Measurements from ENCODE around the gene COQ5.
A peak's percentile ranks its signal among the peaks of the same experiment; 100 is the strongest.

The COQ5 gene

GRCh38 chr12:120534703-120535655 is 6.0 kb upstream of the COQ5 start (continued):
- TF ChIP-seq HOXC10 (CRISPR knock-in tag; IDR thresholded peaks at IDR 0.05): no peak
- TF ChIP-seq, protein P1, sequence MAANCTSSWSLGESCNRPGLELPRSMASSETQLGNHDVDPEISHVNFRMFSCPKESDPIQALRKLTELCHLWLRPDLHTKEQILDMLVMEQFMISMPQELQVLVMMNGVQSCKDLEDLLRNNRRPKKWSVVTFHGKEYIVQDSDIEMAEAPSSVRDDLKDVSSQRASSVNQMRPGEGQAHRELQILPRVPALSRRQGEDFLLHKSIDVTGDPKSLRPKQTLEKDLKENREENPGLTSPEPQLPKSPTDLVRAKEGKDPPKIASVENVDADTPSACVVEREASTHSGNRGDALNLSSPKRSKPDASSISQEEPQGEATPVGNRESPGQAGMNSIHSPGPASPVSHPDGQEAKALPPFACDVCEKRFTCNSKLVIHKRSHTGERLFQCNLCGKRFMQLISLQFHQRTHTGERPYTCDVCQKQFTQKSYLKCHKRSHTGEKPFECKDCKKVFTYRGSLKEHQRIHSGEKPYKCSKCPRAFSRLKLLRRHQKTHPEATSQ (tag by site-specific recombination; IDR thresholded peaks at IDR 0.05): no peak
- no peak for TF ChIP-seq ZNF416 (tag by site-specific recombination; IDR thresholded peaks at IDR 0.05)
- TF ChIP-seq, protein P2, sequence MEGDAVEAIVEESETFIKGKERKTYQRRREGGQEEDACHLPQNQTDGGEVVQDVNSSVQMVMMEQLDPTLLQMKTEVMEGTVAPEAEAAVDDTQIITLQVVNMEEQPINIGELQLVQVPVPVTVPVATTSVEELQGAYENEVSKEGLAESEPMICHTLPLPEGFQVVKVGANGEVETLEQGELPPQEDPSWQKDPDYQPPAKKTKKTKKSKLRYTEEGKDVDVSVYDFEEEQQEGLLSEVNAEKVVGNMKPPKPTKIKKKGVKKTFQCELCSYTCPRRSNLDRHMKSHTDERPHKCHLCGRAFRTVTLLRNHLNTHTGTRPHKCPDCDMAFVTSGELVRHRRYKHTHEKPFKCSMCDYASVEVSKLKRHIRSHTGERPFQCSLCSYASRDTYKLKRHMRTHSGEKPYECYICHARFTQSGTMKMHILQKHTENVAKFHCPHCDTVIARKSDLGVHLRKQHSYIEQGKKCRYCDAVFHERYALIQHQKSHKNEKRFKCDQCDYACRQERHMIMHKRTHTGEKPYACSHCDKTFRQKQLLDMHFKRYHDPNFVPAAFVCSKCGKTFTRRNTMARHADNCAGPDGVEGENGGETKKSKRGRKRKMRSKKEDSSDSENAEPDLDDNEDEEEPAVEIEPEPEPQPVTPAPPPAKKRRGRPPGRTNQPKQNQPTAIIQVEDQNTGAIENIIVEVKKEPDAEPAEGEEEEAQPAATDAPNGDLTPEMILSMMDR (tag by site-specific recombination; IDR thresholded peaks at IDR 0.05): peak; percentile 46; the same call in 1 of the 2 replicates
- TF ChIP-seq ZXDB (tag by site-specific recombination; IDR thresholded peaks at IDR 0.05): peak; percentile 92
- no peak; the same call in 1 of the 2 replicates for TF ChIP-seq ZBTB21 (tag by site-specific recombination; IDR thresholded peaks at IDR 0.05)
- no peak for TF ChIP-seq MYNN (tag by site-specific recombination; IDR thresholded peaks at IDR 0.05; ENCODE audit: borderline replicate concordance)
- TF ChIP-seq ZEB2 (tag by site-specific recombination; IDR thresholded peaks at IDR 0.05): peak; percentile 63; the same call in 1 of the 2 replicates
- peak; percentile 27; the same call in 1 of the 2 replicates for TF ChIP-seq ZNF394 (tag by site-specific recombination; IDR thresholded peaks at IDR 0.05; ENCODE audit: borderline replicate concordance)
- TF ChIP-seq ZFP37 (tag by site-specific recombination; IDR thresholded peaks at IDR 0.05): peak; percentile 52; the same call in 1 of the 2 replicates
- peak; percentile 10; the same call in 1 of the 2 replicates for TF ChIP-seq ZNF398 (tag by site-specific recombination; IDR thresholded peaks at IDR 0.05)
- TF ChIP-seq ZNF169 (tag by site-specific recombination; IDR thresholded peaks at IDR 0.05): no peak
- TF ChIP-seq, protein P3, sequence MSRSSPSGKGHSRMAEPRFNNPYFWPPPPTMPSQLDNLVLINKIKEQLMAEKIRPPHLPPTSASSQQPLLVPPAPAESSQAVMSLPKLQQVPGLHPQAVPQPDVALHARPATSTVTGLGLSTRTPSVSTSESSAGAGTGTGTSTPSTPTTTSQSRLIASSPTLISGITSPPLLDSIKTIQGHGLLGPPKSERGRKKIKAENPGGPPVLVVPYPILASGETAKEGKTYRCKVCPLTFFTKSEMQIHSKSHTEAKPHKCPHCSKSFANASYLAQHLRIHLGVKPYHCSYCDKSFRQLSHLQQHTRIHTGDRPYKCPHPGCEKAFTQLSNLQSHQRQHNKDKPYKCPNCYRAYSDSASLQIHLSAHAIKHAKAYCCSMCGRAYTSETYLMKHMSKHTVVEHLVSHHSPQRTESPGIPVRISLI (tag by site-specific recombination; IDR thresholded peaks at IDR 0.05): no peak
- TF ChIP-seq KLF16 (tag by site-specific recombination; IDR thresholded peaks at IDR 0.05): peak; percentile 44; the same call in 1 of the 2 replicates
- no peak for TF ChIP-seq OSR2 (tag by site-specific recombination; IDR thresholded peaks at IDR 0.05)
- TF ChIP-seq, protein P4, sequence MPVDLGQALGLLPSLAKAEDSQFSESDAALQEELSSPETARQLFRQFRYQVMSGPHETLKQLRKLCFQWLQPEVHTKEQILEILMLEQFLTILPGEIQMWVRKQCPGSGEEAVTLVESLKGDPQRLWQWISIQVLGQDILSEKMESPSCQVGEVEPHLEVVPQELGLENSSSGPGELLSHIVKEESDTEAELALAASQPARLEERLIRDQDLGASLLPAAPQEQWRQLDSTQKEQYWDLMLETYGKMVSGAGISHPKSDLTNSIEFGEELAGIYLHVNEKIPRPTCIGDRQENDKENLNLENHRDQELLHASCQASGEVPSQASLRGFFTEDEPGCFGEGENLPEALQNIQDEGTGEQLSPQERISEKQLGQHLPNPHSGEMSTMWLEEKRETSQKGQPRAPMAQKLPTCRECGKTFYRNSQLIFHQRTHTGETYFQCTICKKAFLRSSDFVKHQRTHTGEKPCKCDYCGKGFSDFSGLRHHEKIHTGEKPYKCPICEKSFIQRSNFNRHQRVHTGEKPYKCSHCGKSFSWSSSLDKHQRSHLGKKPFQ (tag by site-specific recombination; IDR thresholded peaks at IDR 0.05): no peak
- TF ChIP-seq ZNF10 (tag by site-specific recombination; IDR thresholded peaks at IDR 0.05): peak; percentile 99
- TF ChIP-seq SP3 (tag by site-specific recombination; IDR thresholded peaks at IDR 0.05): peak; percentile 41; the same call in 1 of the 2 replicates
- no peak for TF ChIP-seq ZNF302 (tag by site-specific recombination; IDR thresholded peaks at IDR 0.05; ENCODE audit: low read depth)
- peak; percentile 18 for TF ChIP-seq ZNF660 (tag by site-specific recombination; IDR thresholded peaks at IDR 0.05)
- TF ChIP-seq KLF7 (tag by site-specific recombination; IDR thresholded peaks at IDR 0.05; ENCODE audit: borderline replicate concordance): no peak
- TF ChIP-seq PRDM1 (tag by site-specific recombination; IDR thresholded peaks at IDR 0.05): peak; percentile 9; the same call in 1 of the 2 replicates
- no peak for TF ChIP-seq ZNF112 (tag by site-specific recombination; IDR thresholded peaks at IDR 0.05)
- TF ChIP-seq ZNF555 (tag by site-specific recombination; conservative IDR thresholded peaks at IDR 0.05): no peak
- TF ChIP-seq ZNF23 (tag by site-specific recombination; IDR thresholded peaks at IDR 0.05; ENCODE audit: borderline replicate concordance): no peak
- TF ChIP-seq BCL11B (tag by site-specific recombination; IDR thresholded peaks at IDR 0.05; ENCODE audit: low read depth): no peak
- TF ChIP-seq ZNF629 (tag by site-specific recombination; IDR thresholded peaks at IDR 0.05): peak; percentile 53; the same call in 1 of the 2 replicates
- TF ChIP-seq ZBTB7A (tag by site-specific recombination; IDR thresholded peaks at IDR 0.05; ENCODE audit: low read depth): no peak
- TF ChIP-seq ZFHX2 (tag by site-specific recombination; conservative IDR thresholded peaks at IDR 0.05): peak; percentile 68
- no peak for TF ChIP-seq ZFP41 (tag by site-specific recombination; IDR thresholded peaks at IDR 0.05; ENCODE audit: borderline replicate concordance)
- TF ChIP-seq ZSCAN30 (tag by site-specific recombination; IDR thresholded peaks at IDR 0.05): no peak
- no peak for TF ChIP-seq ZNF157 (tag by site-specific recombination; IDR thresholded peaks at IDR 0.05)
- peak; percentile 37; the same call in 1 of the 2 replicates for TF ChIP-seq ZBTB20 (tag by site-specific recombination; IDR thresholded peaks at IDR 0.05)
